HepG2 (cell line): ENCODE measurements around the gene RNPS1. TPM values are rescaled to one million over a fixed set of nuclear protein-coding genes. Genes with fewer than 3 reads are reported as not detected.

Experiments used
- CBX2 ChIP-seq, 2 experiments: fragments of 200-600 bp in 1 of 2; sonication (generic); formaldehyde crosslinking in 1 of 2; IDR thresholded peaks; 2 replicates each; pipeline versions ENCODE4 v1.7.0 to v1.8.1; 2018 to 2022; ENCODE audit warnings: low read depth in 2 of 2, low read length in 1 of 2, mild to moderate bottlenecking in 1 of 2, missing genetic modification reagents in 1 of 2
- E2F5 ChIP-seq: sonication (generic); formaldehyde crosslinking; conservative IDR thresholded peaks from 2 replicates; pipeline ENCODE4 v1.4.0; 2020; ENCODE audit warnings: missing genetic modification reagents
- ELF4 ChIP-seq: sonication (generic); formaldehyde crosslinking; IDR thresholded peaks from 2 replicates; pipeline ENCODE4 v1.5.0; 2020; ENCODE audit warnings: missing genetic modification reagents, mild to moderate bottlenecking, moderate library complexity, borderline replicate concordance
- ETV6 ChIP-seq: sonication (generic); formaldehyde crosslinking; conservative IDR thresholded peaks from 2 replicates; pipeline ENCODE4 v1.4.0; 2020; ENCODE audit warnings: missing genetic modification reagents
- FIP1L1 ChIP-seq: fragments of 200-400 bp; formaldehyde crosslinking; IDR thresholded peaks from 2 replicates; pipeline ENCODE4 v1.6.1; 2018; ENCODE audit warnings: low read depth, mild to moderate bottlenecking, low read length, moderate library complexity, borderline replicate concordance; ENCODE audit not compliant: insufficient read depth
- FOSL2 ChIP-seq: sonication (generic); formaldehyde crosslinking; IDR thresholded peaks from 2 replicates; pipeline ENCODE4 v1.4.0; 2020; ENCODE audit warnings: missing genetic modification reagents
- GABPB1 ChIP-seq: IDR thresholded peaks from 2 replicates; pipeline ENCODE4 v1.6.1; 2016; ENCODE audit warnings: mild to moderate bottlenecking, missing genetic modification reagents, moderate library complexity, missing compliant biosample characterization
- GTF2F1 ChIP-seq: fragments of 150-350 bp; IDR thresholded peaks from 2 replicates; pipeline ENCODE4 v1.6.1; 2014; ENCODE audit warnings: low read length
- KLF9 ChIP-seq: IDR thresholded peaks from 2 replicates; pipeline ENCODE4 v1.6.1; 2016; ENCODE audit warnings: low read depth
- MTF2 ChIP-seq: sonication (generic); formaldehyde crosslinking; IDR thresholded peaks from 2 replicates; pipeline ENCODE4 v1.5.0; 2020; ENCODE audit warnings: missing genetic modification reagents, borderline replicate concordance
- NCOA1 ChIP-seq: sonication (generic); formaldehyde crosslinking; IDR thresholded peaks from 2 replicates; pipeline ENCODE4 v1.9.0; 2021; ENCODE audit warnings: missing genetic modification reagents
- NFE2L1 ChIP-seq: sonication (generic); formaldehyde crosslinking; IDR thresholded peaks from 2 replicates; pipeline ENCODE4 v1.4.0; 2020; ENCODE audit warnings: missing genetic modification reagents, mild to moderate bottlenecking, borderline replicate concordance
- POLR2A ChIP-seq, 2 experiments: IDR thresholded peaks; 2 replicates each; pipeline ENCODE4 v1.6.1; 2011; ENCODE audit warnings: low read depth in 2 of 2, low read length in 2 of 2, mild to moderate bottlenecking in 1 of 2, moderate library complexity in 1 of 2; ENCODE audit not compliant: insufficient read depth in 1 of 2
- PRMT3 ChIP-seq: sonication (generic); formaldehyde crosslinking; IDR thresholded peaks from 2 replicates; pipeline ENCODE4 v1.8.1; 2022; ENCODE audit warnings: low read depth, mild to moderate bottlenecking, moderate library complexity, missing genetic modification reagents, borderline replicate concordance
- RXRA ChIP-seq: sonication (generic); formaldehyde crosslinking; IDR thresholded peaks from 2 replicates; pipeline ENCODE4 v1.5.1; 2020; ENCODE audit warnings: missing genetic modification reagents
- SCMH1 ChIP-seq: sonication (generic); formaldehyde crosslinking; IDR thresholded peaks from 2 replicates; pipeline ENCODE4 v1.9.0; 2021; ENCODE audit warnings: missing genetic modification reagents, mild to moderate bottlenecking, borderline replicate concordance
- SNRNP70 ChIP-seq: fragments of 200-400 bp; formaldehyde crosslinking; IDR thresholded peaks from 2 replicates; pipeline ENCODE4 v1.6.1; 2017; ENCODE audit warnings: mild to moderate bottlenecking, low read depth, low read length, moderate library complexity
- SP4 ChIP-seq: sonication (generic); formaldehyde crosslinking; IDR thresholded peaks from 2 replicates; pipeline ENCODE4 v1.8.1; 2023; ENCODE audit warnings: mild to moderate bottlenecking, missing genetic modification reagents
- TMF1 ChIP-seq: sonication (generic); formaldehyde crosslinking; IDR thresholded peaks from 2 replicates; pipeline ENCODE4 v1.8.1; 2022; ENCODE audit warnings: low read depth, missing genetic modification reagents
- U2AF2 ChIP-seq: fragments of 200-400 bp; formaldehyde crosslinking; IDR thresholded peaks from 2 replicates; pipeline ENCODE4 v1.6.1; 2017; ENCODE audit warnings: low read depth, mild to moderate bottlenecking, low read length
- ZBTB14 ChIP-seq: sonication (generic); formaldehyde crosslinking; IDR thresholded peaks from 2 replicates; pipeline ENCODE4 v1.4.0; 2020; ENCODE audit warnings: missing genetic modification reagents
- ZBTB49 ChIP-seq: sonication (generic); formaldehyde crosslinking; IDR thresholded peaks from 2 replicates; pipeline ENCODE4 v1.4.0; 2020; ENCODE audit warnings: missing genetic modification reagents, borderline replicate concordance
- ZFAT ChIP-seq: sonication (generic); formaldehyde crosslinking; conservative IDR thresholded peaks from 2 replicates; pipeline ENCODE4 v1.8.1; 2023; ENCODE audit warnings: missing genetic modification reagents, inconsistent platforms
- ZNF484 ChIP-seq: sonication (generic); formaldehyde crosslinking; IDR thresholded peaks from 2 replicates; pipeline ENCODE4 v1.5.1; 2020; ENCODE audit warnings: mild to moderate bottlenecking, low read depth, missing genetic modification reagents, borderline replicate concordance
- ZNF496 ChIP-seq: sonication (generic); formaldehyde crosslinking; IDR thresholded peaks from 2 replicates; pipeline ENCODE4 v1.8.1; 2023; ENCODE audit warnings: mild to moderate bottlenecking, moderate library complexity, missing genetic modification reagents; ENCODE audit not compliant: insufficient replicate concordance
- ZNF781 ChIP-seq: sonication (generic); formaldehyde crosslinking; IDR thresholded peaks from 2 replicates; pipeline ENCODE4 v1.5.1; 2020; ENCODE audit warnings: borderline replicate concordance, mild to moderate bottlenecking, missing genetic modification reagents; ENCODE audit errors: not compliant biosample characterization
- polyA plus RNA-seq, 8 experiments: library from polyadenylated mRNA; depleted of rRNA in 3 of 8; stranded (reverse) in 7 of 8; unstranded in 1 of 8; fragments of >200 nt; fragmentation: Illumina TruSeq in 4 of 8; extraction: Trizol in 4 of 8; gene quantifications; 2 replicates each; pipeline versions ENCODE4 v1.2.1 to v1.2.3, GENCODE V29; 2011 to 2016; ENCODE audit warnings: low read depth in 4 of 8, missing spikeins in 1 of 8, mixed read lengths in 1 of 8; ENCODE audit not compliant: insufficient read depth in 1 of 8
- total RNA-seq, 5 experiments: library from RNA; depleted of rRNA; stranded (reverse); fragments of >200 nt; fragmentation: Illumina TruSeq; extraction: Trizol; gene quantifications; 2 replicates each; pipeline ENCODE4 v1.2.3, GENCODE V29; 2016; ENCODE audit warnings: low read depth in 1 of 5

RNPS1 gene
- total and polyA plus RNA-seq, 2 of the 13 experiments (the other 11 are each of a cell fraction or from before 2014, with no cell fraction given) = 126 to 133 TPM

GRCh38 chr16:2251296-2252111 is 16.4 kb downstream of the RNPS1 start, which contains the start of gene ECI1 (continued):
- TF ChIP-seq ELF4 (CRISPR knock-in tag) = 0 out of 2 replicates have a peak, but pooled peaks have one; percentile 56
- peak; percentile 85 for TF ChIP-seq ZNF781
- no peak for TF ChIP-seq MTF2 (CRISPR knock-in tag)
- no peak for TF ChIP-seq SCMH1
- TF ChIP-seq ZNF496 = no peak
- TF ChIP-seq PRMT3 (CRISPR knock-in tag) = no peak
- peak; percentile 64; the same call in 1 of the 2 replicates for TF ChIP-seq SP4 (CRISPR knock-in tag)
- TF ChIP-seq ZFAT (CRISPR knock-in tag) = no peak
- TF ChIP-seq POLR2A (IDR thresholded peaks at IDR 0.05; ENCODE audit: insufficient read depth in 1 of 2, low read depth in 2 of 2, low read length in 2 of 2) = peak; percentile 85 to 95
- peak; percentile 50 for TF ChIP-seq TMF1
- no peak for TF ChIP-seq FIP1L1
- TF ChIP-seq CBX2 (IDR thresholded peaks at IDR 0.05; ENCODE audit: low read depth, low read length) = no peak
- 0 out of 2 replicates have a peak, but pooled peaks have one; percentile 21 for TF ChIP-seq CBX2 (CRISPR knock-in tag; IDR thresholded peaks at IDR 0.05; ENCODE audit: low read depth)
- TF ChIP-seq NCOA1 (CRISPR knock-in tag) = peak; percentile 46; the same call in 1 of the 2 replicates
- no peak for TF ChIP-seq NFE2L1
- peak; percentile 25; the same call in 1 of the 2 replicates for TF ChIP-seq KLF9
- 0 out of 2 replicates have a peak, but pooled peaks have one; percentile 32 for TF ChIP-seq ETV6
- TF ChIP-seq E2F5 = 0 out of 2 replicates have a peak, but pooled peaks have one; percentile 18
- TF ChIP-seq FOSL2 (CRISPR knock-in tag) = peak; percentile 44; the same call in 1 of the 2 replicates
- TF ChIP-seq GTF2F1 = no peak
- no peak for TF ChIP-seq ZBTB49 (CRISPR knock-in tag)
- no peak for TF ChIP-seq SNRNP70
- no peak for TF ChIP-seq U2AF2
- TF ChIP-seq ZBTB14 (CRISPR knock-in tag) = peak; percentile 35; the same call in 1 of the 2 replicates
- no peak for TF ChIP-seq ZNF484 (CRISPR knock-in tag)
- peak; percentile 94 for TF ChIP-seq GABPB1
- peak; percentile 86 for TF ChIP-seq RXRA (CRISPR knock-in tag)
